HG03196 (cell line): ENCODE data around the gene DHX15.

Experiments
- ATAC-seq: cut with Tn5 transposase; IDR thresholded peaks from one replicate; pipeline ENCODE4 v1.9.1; 2021; ENCODE audit not compliant: unreplicated experiment

Gene DHX15

GRCh38 chr4:24584211-24584850, at the start of gene DHX15:
DHX15 (minus strand) TSS chr4:24584554; CDS start chr4:24584393, 161 bp downstream.
- peak; percentile 82 for ATAC-seq

- no peak for ATAC-seq
Observed at GRCh38 chr4:24632011-24632410, 47.7 kb upstream of the DHX15 start.

- ATAC-seq = no peak
Observed at GRCh38 chr4:24630937-24631336, 46.6 kb upstream of the DHX15 start.

GRCh38 chr4:24625091-24625490, 40.7 kb upstream of the DHX15 start:
- ATAC-seq = no peak

GRCh38 chr4:24624381-24624780, 40.0 kb upstream of the DHX15 start:
- no peak for ATAC-seq

GRCh38 chr4:24622146-24622834, 37.9 kb upstream of the DHX15 start:
- no peak for ATAC-seq

- ATAC-seq = no peak
Observed at GRCh38 chr4:24615977-24616376, 31.6 kb upstream of the DHX15 start.

GRCh38 chr4:24614881-24615280, 30.5 kb upstream of the DHX15 start:
- no peak for ATAC-seq

GRCh38 chr4:24613502-24613901, 29.1 kb upstream of the DHX15 start:
- no peak for ATAC-seq

- no peak for ATAC-seq
Observed at GRCh38 chr4:24611575-24611974, 27.2 kb upstream of the DHX15 start.

GRCh38 chr4:24607334-24607733, 23.0 kb upstream of the DHX15 start:
- ATAC-seq = no peak

- ATAC-seq = no peak
Observed at GRCh38 chr4:24605216-24605615, 20.9 kb upstream of the DHX15 start.

- ATAC-seq = no peak
Observed at GRCh38 chr4:24604558-24605214, 20.3 kb upstream of the DHX15 start.

GRCh38 chr4:24603343-24603742, 19.0 kb upstream of the DHX15 start:
- ATAC-seq = no peak

- ATAC-seq = no peak
Observed at GRCh38 chr4:24601121-24601520, 16.8 kb upstream of the DHX15 start.

GRCh38 chr4:24599275-24599674, 14.9 kb upstream of the DHX15 start:
- no peak for ATAC-seq

- no peak for ATAC-seq
Observed at GRCh38 chr4:24598025-24598424, 13.7 kb upstream of the DHX15 start.

- ATAC-seq = no peak
Observed at GRCh38 chr4:24595659-24596058, 11.3 kb upstream of the DHX15 start.

- ATAC-seq = no peak
Observed at GRCh38 chr4:24594887-24595286, 10.5 kb upstream of the DHX15 start.

GRCh38 chr4:24589448-24589847, 5.1 kb upstream of the DHX15 start:
- peak; percentile 69 for ATAC-seq

GRCh38 chr4:24588216-24588954, 4.0 kb upstream of the DHX15 start:
- no peak for ATAC-seq
